H7 (cell line): ENCODE measurements around the gene GP1BA. TPM values are rescaled to one million over a fixed set of nuclear protein-coding genes. Genes with fewer than 3 reads are reported as not detected.

Experiments
- DNase-seq: peaks from one replicate; pipeline ENCODE4 v3.0.0; 2012
- H3K27me3 ChIP-seq: 2 replicates; pipeline ENCODE4 v1.6.0; 2011; ENCODE audit warnings: mild to moderate bottlenecking, low read length; ENCODE audit not compliant: control insufficient read depth, insufficient read depth
- H3K36me3 ChIP-seq: replicated peaks from 2 replicates; pipeline ENCODE4 v1.5.1; 2011; ENCODE audit warnings: low read length; ENCODE audit not compliant: control insufficient read depth, insufficient read depth
- H3K4me3 ChIP-seq: 2 replicates; pipeline ENCODE4 v1.5.1; 2011; ENCODE audit warnings: low read depth, mild to moderate bottlenecking, control low read depth, low read length, moderate library complexity; ENCODE audit not compliant: insufficient read depth
- total RNA-seq: library from RNA; depleted of rRNA; stranded (reverse); fragments of >200 nt; shearing (Covaris generic); gene quantifications from 2 replicates; pipeline ENCODE4 v1.2.3, GENCODE V29; 2014

GP1BA gene
- total RNA-seq, 1 experiment from 2014 or later = not detected

GRCh38 chr17:4947411-4948165 lies 15.5 kb downstream of the GP1BA start:
- Histone ChIP-seq H3K4me3 (peak overlapping the region; percentile 100), H3K36me3 (peaks cover 27% of the 10 kb centered on the region), H3K27me3 (no peaks in the 10 kb centered on the region)
- DNase-seq = peak; percentile 91

DNA sequence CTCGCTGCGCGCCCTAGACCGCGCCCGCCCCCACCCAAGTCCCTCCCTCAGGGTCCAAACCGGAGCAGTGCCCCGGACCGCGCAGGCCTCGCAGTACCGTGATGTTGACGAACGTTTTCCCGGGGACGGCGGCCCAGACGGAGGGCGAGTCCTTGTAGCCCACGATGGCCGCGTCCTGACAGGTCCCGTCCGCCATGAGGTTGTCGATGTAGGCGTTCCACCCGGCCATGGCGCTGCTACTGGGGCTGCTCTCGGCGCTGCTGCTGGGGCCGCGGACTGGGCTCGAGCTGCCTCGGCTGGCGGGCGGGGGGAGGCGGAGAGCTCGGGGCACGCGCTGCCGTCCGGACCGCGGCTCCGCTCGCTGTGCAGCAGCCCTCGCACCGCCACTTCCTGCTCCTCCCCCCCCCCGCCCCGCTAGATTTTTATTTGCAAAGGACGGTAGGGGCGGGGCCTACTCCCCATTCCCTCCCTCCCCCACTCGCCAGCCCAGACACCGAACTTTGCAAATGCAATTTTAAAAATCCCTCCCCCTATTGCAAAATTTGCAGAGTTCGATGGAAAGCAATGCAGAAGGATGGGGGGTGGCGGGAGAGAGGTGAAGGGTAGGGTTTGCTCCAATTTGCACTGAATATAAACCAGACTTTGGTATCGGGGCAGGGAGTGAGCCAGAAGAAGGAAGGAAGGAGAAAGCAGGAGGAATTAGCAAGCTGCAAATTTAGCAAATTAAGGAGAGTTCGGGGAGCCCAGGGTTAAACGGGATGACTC lies 16.3 kb downstream of the GP1BA start, which contains the start of gene PFN1:
PFN1 (minus strand) TSS at position 365 of the 765 bp plus-strand sequence; CDS start at position 229, 136 bp downstream.
- H3K36me3 ChIP-seq = peaks cover 19% of the 10 kb centered on the region
- H3K27me3 ChIP-seq = no peaks in the 10 kb centered on the region
- H3K4me3 ChIP-seq = peak within 1 kb of the TSS; percentile 100
- peak; percentile 97 for DNase-seq

DNA sequence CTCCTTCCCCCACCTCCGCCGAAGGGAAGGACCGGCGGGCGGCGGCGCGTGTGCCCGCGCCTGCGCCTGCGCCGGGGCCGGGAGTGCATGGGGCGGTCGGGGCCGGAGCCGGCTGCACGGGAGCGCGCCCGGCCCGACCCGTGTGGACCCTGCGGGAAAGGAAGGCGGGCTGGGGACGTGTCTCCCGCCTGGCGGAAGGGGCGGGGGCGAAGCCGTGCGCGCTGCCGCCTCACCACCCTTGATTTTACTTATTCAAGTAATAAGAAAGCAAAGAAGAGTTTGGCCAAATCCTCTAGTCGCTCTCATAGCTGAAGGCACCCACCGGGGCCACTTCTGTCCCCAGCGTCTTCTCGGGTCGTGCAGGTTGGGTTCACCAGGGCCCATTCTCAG lies 16.8 kb downstream of the GP1BA start:
- DNase-seq = peak; percentile 99
- H3K4me3 ChIP-seq = peak overlapping the region; percentile 100
- H3K36me3 ChIP-seq = peaks cover 18% of the 10 kb centered on the region
- H3K27me3 ChIP-seq = no peaks in the 10 kb centered on the region

DNA sequence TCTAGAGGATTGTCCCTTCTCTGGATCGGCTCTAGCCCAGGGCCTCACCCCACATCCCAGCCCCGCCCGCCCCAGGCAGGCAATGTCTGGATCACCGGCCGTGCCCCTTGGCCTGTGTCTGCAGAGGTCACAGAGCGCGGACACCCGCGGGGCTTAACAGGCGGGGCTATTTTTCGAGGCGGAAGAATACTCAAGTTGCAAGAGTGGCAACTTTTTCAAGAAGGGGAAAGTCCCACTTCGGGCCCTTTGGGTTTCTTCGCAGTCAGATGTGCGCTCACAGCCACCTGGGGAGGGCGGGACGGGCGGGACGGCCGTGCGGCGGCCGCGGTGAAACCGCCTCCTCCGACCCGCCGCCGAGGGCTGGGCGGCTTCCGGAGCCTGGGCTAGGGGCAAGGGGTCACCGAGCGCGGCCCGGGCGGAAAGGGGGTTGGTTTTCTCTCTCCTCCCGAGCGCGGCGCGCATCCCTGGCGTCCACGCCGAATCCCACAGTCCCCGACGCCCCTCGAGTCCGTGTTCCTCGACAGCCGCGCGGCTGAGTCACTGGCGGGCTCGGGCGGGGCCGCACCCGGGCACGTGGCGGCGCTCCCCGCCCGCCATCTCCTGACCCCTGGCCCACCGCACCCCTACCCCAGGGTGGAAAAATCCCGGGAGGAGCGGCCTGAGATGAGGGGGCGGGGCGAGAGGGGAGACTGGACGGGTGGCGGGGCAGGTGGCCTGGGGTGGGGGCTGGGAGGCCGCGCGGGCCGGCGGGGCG lies 17.4 kb downstream of the GP1BA start:
- peak; percentile 94 for DNase-seq
- H3K4me3 ChIP-seq = peak overlapping the region; percentile 100
- H3K27me3 ChIP-seq = no peaks in the 10 kb centered on the region
- H3K36me3 ChIP-seq = peaks cover 18% of the 10 kb centered on the region

DNA sequence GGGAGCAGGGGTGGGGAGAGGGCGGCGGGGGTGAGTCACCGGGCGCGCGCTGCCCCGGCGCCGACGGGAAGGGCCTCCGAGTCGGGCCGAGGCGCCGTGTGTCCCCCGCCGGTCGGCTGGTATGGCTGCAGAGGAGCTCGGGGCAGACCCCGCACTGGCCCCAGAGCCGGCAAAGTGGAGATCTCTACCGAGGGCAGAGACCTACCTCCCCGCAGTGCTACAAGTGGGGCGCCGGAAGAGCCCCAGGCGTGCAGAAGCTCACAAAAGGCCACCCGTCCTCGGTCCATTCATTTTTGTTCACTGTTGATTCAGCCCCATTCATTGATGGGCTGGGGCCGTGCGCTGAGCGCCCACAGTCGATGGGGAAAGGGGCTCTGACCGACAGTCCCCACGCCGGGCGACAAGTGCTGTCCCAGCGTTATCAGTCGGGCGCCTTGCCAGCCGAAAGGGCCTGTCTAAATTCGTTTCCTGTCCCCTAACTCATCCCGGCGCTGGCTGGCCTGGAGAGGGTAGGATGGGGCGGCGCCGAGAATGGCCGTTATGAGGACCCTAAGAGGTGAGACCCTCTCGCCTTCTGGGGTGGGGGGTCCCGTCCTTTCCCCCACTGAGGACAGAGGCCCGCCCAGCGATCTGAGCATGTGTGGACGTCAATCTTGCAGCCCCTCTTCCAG lies 18.1 kb downstream of the GP1BA start:
- Histone ChIP-seq H3K4me3 (peak overlapping the region; percentile 100), H3K27me3 (no peaks in the 10 kb centered on the region), H3K36me3 (peaks cover 15% of the 10 kb centered on the region)
- DNase-seq = no peak

GRCh38 chr17:4950746-4951204 lies 18.7 kb downstream of the GP1BA start, which contains the start of gene ENO3:
TSS of gene ENO3 (plus strand) at chr17:4951119. CDS start at chr17:4951830, 711 bp downstream.
- Histone ChIP-seq H3K36me3 (peaks cover 10% of the 10 kb centered on the region), H3K4me3 (peak within 1 kb of the TSS; percentile 100), H3K27me3 (no peaks in the 10 kb centered on the region)
- peak; percentile 80 for DNase-seq

GRCh38 chr17:4951486-4951885 lies 19.4 kb downstream of the GP1BA start:
- H3K36me3 ChIP-seq = peaks cover 3% of the 10 kb centered on the region
- DNase-seq = peak; percentile 47
- peak overlapping the region; percentile 100 for H3K4me3 ChIP-seq
- no peaks in the 10 kb centered on the region for H3K27me3 ChIP-seq

GRCh38 chr17:4953451-4953961 lies 21.4 kb downstream of the GP1BA start:
- no peaks in the 10 kb centered on the region for H3K27me3 ChIP-seq
- no peak overlapping the region for H3K4me3 ChIP-seq
- peak; percentile 36 for DNase-seq
- no peaks in the 10 kb centered on the region; the same call in 1 of the 2 replicates for H3K36me3 ChIP-seq

- no peaks in the 10 kb centered on the region for H3K27me3 ChIP-seq
- DNase-seq = no peak
- H3K4me3 ChIP-seq = no peak overlapping the region
Measured at GRCh38 chr17:4955091-4955490, 23.0 kb downstream of the GP1BA start.

DNA sequence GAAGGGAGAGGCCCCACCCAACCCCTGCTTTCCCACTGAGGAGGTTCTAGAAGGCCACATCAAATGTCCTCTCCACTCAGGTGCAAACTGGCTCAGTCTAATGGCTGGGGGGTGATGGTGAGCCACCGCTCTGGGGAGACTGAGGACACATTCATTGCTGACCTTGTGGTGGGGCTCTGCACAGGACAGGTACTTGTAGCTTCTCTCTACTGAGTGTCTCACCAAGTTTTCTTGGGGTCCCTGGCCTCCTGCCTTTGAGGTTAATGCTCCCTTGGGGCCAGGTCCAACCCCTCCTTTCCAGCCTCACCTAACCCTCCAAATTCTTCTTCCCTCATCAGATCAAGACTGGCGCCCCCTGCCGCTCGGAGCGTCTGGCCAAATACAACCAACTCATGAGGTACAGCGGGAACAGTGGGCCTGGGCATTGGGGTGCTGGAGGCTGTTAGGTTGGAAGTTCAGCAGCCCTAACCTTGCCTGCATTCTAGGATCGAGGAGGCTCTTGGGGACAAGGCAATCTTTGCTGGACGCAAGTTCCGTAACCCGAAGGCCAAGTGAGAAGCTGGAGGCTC lies 24.5 kb downstream of the GP1BA start:
- Histone ChIP-seq H3K4me3 (no peak overlapping the region), H3K36me3 (peaks cover 2% of the 10 kb centered on the region; the same call in 1 of the 2 replicates), H3K27me3 (no peaks in the 10 kb centered on the region)
- DNase-seq = peak; percentile 77

More at GRCh38 chr17:4955091-4955490, 23.0 kb downstream of the GP1BA start:
- peaks cover 2% of the 10 kb centered on the region; the same call in 1 of the 2 replicates for H3K36me3 ChIP-seq

- no peaks in the 10 kb centered on the region for H3K27me3 ChIP-seq
- H3K36me3 ChIP-seq = peaks cover 2% of the 10 kb centered on the region; the same call in 1 of the 2 replicates
- H3K4me3 ChIP-seq = no peak overlapping the region
- DNase-seq = no peak
Measured at GRCh38 chr17:4958102-4958501, 26.0 kb downstream of the GP1BA start.

DNA sequence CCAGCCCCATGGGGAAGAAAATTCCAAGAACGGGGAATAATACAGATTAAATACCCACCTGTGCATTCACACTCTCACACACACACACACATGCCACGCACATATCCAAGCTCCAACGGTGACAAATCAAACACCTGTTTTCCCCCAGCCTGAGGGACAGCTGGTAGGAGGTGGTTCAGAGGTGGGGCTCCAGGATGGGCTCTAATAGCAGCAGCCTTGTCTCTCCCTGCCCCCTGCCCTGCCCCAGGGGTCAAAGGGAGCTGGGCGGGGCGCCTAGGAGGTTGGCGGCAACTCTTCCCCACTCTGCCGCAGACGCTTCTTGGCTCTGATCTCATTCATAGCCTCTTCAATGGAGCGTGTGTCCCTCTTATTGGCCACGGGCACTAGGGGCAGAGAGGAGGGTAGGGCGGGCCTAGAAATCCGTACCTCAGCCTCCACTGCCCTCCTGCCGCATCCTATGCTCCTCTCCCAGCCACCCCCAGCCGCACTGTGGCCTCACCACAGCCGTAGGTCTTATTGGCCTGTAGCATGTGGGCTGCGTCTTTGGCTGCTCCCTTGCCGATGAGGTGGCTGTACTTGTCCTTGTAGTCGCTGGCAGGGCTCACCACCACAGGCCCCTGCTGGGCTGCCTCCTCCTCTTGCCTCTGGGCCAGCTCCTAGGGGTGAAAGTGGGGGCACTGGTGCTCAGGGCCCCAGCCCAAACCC lies 27.3 kb downstream of the GP1BA start:
- H3K4me3 ChIP-seq = no peak overlapping the region
- no peak for DNase-seq
- H3K36me3 ChIP-seq = peaks cover 2% of the 10 kb centered on the region; the same call in 1 of the 2 replicates
- H3K27me3 ChIP-seq = no peaks in the 10 kb centered on the region
